HG03460 (cell line): ENCODE results near the gene FASTKD1.

Source experiments
- ATAC-seq: cut with Tn5 transposase; IDR thresholded peaks from one replicate; pipeline ENCODE4 v1.9.1; 2021; ENCODE audit not compliant: unreplicated experiment

Gene FASTKD1

GRCh38 chr2:169509298-169509885 is 64.3 kb downstream of the FASTKD1 start, which contains the start of gene KLHL41:
KLHL41 (plus strand) TSS chr2:169509702; CDS start chr2:169509779, 77 bp downstream.
- ATAC-seq, result no peak

GRCh38 chr2:169507698-169508097 is 66.0 kb downstream of the FASTKD1 start:
- ATAC-seq, result no peak

GRCh38 chr2:169504651-169505050 is 69.0 kb downstream of the FASTKD1 start:
- no peak for ATAC-seq

- ATAC-seq, result no peak
Measured at GRCh38 chr2:169495310-169495928, 78.2 kb downstream of the FASTKD1 start.

- no peak for ATAC-seq
Measured at GRCh38 chr2:169493360-169493759, 80.3 kb downstream of the FASTKD1 start.

GRCh38 chr2:169491378-169491777 is 82.3 kb downstream of the FASTKD1 start:
- ATAC-seq, result no peak

GRCh38 chr2:169490834-169491233 is 82.8 kb downstream of the FASTKD1 start:
- ATAC-seq, result no peak

- ATAC-seq, result no peak
Measured at GRCh38 chr2:169486487-169486886, 87.2 kb downstream of the FASTKD1 start.

- no peak for ATAC-seq
Measured at GRCh38 chr2:169485650-169486138, 88.0 kb downstream of the FASTKD1 start.

GRCh38 chr2:169480079-169480465 is 93.6 kb downstream of the FASTKD1 start:
- ATAC-seq, result no peak
